ENCODE data around the gene NYAP1. TPM values are rescaled to one million over a fixed set of nuclear protein-coding genes. Genes with fewer than 3 reads are reported as not detected.
"Not testable (repeated sequence)": the region's sequence is repeated elsewhere in the genome, so short reads cannot be mapped to it uniquely, and the experiment has no call there.

NYAP1 gene
- total RNA-seq, 1 experiment from 2014 or later, result 0.02 TPM

DNA sequence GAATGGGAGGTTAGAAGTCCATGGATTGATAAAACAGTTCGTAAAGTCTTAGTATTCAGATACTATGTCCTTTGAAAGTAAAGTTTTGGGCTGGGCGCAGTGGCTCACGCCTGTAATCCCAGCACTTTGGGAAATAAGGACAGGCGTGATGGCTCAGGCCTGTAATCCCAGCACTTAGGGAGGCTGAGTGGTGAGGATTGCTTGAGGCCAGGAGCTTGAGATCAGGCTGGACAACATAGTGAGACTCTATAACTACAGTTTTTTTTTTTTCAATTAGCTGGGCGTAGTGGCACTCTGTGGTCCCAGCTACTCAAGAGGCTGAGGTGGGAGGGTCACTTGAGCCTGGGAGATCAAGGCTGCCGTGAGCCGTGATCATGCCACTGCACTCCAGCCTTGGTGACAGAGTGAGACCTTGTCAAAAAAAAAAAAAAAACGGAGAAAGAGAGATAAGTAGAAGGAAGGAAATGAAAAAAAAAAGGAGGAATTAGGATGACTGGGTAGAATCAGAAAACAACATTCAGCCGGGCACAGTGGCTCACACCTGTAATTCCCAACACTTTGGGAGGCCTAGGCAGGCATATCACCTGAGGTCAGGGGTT, 29.6 kb downstream of the NYAP1 start:
- DNase-seq (ENCODE audit: low read depth), result no peak

DNA sequence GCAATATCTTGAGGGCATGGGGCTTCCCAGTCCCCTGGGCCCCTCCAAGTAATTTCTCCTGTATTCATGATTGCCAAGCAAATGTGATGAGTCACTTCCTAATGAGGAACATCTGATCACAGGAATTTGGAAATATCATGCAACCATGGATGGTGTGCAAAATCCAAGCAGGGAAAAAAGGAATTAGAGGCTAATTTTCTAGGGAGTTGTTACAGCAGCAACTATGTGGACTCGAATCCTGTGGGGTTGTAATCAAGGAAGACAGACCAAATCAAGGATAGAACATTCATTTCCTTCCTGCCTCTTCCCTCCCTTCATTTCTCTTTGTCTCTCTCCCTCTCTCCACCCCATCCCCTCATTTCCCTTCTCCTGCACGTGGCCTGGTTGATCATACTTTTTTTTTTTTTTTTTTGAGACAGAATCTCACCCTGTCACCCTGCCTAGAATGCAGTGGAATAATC, 31.4 kb downstream of the NYAP1 start:
- peak; percentile 59 for DNase-seq (ENCODE audit: low read depth)

DNA sequence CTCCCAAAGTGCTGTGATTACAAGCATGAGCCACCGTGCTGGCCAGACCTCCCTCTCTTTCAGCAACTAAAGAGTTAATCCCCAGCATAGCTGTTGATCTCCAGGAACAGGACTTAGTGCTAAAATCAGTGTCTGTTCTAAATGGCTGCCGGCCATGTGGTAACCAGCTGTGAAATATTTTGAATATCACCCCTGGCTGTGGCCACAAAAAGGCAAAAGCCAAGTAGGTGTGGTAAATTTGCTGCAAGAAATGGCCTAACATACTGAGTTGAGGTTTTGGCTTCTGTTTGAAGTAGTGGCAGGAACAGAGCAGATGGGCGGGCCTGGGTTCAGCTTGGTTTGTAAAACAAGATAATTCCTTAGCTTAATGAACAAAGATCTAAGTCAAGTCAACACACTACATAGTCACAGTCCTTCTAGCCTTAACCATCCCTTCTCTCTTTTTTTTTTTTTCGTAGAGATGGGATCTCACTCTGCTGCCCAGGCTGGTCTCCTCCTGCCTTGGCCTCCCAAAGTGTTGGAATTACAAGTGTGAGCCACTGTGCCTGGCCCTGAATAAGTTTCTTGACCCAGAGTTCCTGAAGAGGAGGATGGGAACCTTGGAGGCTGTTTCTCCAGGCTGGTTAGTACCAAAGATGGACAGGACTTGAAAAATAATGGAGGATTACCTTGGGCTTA, 32.5 kb downstream of the NYAP1 start:
- DNase-seq (ENCODE audit: low read depth), result peak; percentile 94

DNA sequence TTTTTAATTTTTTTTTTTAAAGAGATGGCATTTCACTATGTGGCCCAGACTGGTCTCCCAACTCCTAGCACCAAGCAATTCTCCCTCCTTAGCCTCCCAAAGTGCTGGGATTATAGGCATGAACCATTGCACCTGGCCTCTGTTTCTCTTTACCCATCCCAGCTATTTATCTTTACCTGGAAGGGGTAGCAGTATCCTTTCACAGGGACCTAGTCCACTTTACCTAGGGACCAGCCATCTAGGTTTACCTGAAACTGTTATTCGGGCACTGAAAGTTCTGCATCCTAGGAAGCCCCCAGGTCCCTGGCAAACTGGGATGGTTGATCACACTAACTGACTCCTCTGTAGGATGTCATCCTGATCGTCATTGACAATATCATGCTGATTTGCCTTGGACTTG, 33.6 kb downstream of the NYAP1 start:
- DNase-seq (ENCODE audit: low read depth), result no peak

DNA sequence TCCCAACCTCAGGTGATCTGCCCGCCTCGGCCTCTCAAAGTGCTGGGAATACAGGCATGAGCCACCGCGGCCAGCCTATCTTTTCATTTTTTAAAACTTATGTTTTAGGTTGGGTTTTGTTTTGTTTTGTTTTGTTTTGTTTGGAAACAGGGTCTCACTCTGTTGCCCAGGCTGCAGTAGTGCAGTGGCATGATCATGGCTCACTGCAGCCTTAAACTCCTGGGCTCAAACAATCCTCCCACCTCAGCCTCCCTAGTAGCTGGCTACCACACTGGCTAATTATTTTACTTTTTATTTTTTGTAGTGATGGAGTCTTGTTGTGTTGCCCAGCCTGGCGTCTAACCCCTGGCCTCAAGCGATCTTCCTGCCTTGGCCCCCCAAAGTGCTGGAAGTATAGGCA, 35.9 kb downstream of the NYAP1 start:
- no peak for DNase-seq (ENCODE audit: low read depth)

DNA sequence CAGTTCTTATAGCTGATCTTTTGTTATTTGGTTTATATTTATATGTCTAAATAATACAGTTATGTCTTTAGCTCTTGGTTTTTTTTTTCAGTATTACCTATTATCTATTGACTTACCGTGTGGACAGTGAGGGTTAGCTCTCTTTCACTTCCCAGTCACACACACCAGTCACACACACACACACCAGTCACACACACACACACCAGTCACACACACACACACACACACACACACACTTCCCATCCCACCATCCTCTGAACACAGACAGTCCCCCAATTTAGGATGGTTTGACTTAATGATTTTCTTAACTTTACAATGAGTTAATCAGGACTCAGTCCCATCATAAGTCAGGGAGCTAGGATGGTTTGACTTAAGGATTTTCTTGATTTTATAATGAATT, 36.4 kb downstream of the NYAP1 start:
- DNase-seq (ENCODE audit: low read depth), result no peak

DNA sequence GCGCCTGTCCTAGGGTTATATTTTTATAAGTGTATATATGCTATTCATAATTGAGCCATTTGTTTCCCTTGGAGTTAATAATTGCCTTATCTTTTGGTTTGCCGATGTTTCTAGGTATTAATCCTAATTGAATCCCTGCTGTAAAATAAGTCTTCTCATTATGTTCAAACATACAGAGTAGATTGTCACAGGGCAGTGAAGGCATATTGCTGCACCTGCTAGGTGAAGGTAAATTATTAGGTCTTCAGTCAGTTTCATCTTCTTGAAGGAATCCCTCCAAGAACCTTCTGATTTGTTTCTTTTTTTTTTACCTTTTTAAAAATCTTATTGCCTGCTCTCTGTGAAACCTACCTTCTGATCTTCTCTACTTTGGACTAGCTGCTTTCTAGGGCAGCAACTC, 37.3 kb downstream of the NYAP1 start:
- DNase-seq (ENCODE audit: low read depth), result no peak

DNA sequence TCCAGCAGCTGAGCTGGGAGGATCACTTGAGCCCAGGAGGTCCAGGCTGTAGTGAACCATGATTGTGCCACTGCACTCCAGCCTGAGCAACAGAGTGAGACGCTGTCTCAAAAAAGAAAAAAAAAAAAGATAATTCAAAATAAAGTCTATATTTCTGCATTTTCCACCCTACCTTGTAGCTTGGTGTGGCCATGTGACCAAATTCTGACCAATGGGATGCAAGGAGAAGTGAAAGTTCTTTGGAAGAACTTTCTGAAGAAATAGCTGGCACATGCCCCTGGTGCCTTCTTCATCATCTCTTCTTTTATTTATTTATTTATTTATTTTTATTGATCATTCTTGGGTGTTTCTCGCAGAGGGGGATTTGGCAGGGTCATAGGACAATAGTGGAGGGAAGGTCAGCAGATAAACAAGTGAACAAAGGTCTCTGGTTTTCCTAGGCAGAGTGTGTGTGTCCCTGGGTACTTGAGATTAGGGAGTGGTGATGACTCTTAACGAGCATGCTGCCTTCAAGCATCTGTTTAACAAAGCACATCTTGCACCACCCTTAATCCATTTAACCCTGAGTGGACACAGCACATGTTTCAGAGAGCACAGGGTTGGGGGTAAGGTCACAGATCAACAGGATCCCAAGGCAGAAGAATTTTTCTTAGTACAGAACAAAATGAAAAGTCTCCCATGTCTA, 38.3 kb downstream of the NYAP1 start:
- not testable (repeated sequence) for DNase-seq (ENCODE audit: low read depth)

DNA sequence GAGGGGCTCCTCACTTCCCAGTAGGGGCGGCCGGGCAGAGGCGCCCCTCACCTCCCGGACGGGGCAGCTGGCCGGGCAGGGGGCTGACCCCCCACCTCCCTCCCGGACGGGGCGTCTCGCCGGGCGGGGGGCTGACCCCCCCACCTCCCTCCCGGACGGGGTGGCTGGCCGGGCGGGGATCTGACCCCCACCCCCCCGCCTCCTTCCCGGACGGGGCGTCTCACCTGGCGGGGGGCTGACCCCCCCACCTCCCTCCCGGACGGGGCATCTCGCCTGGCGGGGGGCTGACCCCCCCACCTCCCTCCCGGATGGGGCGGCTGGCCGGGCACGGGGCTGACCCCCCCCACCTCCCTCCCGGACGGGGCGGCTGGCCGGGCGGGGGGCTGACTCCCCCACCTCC, 39.5 kb downstream of the NYAP1 start:
- DNase-seq (ENCODE audit: low read depth), result not testable (repeated sequence)

DNA sequence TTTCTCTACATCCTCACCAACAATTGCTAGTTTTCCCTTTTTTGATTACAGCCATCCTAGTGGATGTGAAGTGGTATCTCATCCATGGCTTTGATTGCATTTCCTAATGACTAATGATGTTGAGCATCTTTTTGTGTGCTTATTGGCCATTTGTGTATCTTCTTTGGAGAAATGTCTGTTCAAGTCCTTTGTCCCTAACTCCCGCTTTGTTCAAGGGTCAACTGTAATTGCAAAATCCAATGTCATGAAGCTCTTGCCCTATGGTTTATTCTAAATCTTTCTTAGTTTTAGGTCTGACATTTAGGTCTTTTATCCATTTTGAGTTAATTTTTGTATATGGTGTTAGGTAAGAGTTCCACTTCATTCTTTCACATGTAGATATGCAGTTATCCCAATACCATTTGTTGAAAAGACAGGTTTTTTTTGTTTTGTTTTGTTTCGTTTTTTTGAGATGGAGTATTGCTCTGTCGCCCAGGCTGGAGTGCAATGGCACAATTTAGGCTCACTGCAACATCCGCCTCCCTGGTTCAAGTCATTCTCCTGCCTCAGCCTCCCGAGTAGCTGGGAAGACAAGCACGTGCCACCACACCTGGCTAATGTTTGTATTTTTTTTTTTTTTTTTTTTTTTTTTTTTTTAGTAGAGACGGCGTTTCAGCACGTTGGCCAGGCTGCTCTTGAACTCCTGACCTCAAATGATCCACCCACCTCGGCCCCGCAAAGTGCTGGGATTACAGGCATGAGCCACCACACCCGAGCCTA, 44.6 kb downstream of the NYAP1 start:
- DNase-seq (ENCODE audit: low read depth), result not testable (repeated sequence)

DNA sequence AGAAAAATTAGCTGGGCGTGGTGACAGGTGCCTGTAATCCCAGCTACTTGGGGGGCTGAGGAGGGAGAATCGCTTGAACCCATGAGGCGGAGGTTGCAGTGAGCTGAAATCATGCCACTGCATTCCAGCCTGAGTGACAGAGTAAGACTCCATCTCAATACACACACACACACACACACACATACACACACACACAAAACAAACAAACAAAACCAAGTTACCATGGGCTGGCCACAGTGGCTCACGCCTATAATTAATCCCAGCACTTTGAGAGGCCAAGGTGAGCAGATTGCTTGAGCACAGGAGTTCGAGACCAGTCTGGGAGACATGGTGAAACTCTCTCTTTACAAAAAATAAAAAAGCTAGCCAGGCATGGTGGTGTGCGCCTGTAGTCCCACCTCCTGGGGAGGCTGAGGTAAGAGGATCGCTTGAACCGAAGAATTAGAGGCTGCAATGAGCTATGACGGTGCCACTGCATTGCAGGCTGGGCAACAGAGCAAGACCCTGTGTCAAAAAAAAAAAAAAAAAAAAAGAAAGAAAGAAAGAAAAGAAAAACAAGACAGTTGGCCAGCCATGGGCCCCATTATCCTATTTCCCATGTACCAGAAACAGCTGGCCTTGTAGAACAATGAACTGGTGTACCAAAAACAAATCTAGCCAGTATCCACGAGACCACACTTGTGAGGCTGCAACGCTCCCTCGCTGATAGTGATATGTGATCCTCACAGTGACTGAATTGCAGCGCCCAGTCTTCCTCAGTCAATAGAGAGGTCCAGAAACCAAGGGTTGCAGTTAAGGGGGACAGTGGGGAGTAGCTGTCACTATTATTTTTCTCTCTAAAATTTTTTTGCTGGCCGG, 48.7 kb downstream of the NYAP1 start:
- no peak for DNase-seq (ENCODE audit: low read depth)

DNA sequence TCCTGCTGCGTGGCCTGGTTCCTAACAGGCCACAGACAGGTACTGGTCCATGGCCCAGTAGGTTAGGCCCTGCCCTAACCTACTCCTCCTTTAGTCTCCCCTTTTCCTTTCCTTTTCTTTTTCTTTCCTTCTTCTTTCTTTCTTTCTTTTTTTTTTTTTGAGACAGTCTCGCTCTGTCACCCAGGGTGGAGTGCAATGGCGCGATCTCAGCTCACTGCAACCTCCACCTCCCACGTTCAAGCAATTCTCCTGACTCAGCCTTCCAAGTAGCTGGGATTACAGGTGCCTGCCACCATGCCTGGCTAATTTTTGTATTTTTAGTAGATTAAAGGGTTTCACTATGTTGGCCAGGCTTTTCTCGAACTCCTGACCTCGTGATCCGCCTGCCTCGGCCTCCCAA, 52.3 kb downstream of the NYAP1 start:
- not testable (repeated sequence) for DNase-seq (ENCODE audit: low read depth)

DNA sequence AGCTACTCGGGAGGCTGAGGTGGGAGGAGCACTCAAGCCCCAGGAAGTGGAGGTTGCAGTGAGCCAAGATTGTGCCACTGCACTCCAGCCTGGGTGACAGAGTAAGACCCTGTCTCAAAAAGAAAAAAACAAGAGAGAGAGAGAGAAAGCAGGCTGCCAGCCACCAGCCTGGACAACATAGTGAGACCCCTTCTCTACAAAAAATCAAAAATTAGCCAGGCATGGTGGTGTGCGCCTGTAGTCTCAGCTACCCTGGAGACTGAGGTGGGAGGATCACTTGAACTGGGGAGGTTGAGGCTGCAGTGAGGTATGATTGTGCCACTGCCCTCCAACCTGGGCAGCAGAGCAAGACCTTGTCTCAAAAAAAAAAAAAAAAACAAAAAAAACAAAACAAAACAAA, 53.0 kb downstream of the NYAP1 start:
- DNase-seq (ENCODE audit: low read depth), result not testable (repeated sequence)

DNA sequence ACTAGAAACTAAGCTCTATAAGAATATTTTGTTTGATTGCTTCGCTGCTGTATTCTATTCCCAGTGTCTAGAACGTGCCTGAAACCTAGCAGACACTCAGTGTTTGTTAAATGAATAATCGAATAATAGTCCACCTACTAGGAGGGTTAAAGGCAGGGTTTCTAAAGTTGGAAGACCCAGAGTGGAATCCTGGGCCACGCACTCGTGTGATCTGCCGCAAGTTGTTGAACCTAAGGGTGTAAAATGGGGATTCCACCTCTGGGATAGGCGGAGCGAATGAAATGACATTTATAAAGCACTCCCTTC, 54.6 kb downstream of the NYAP1 start:
- DNase-seq (ENCODE audit: low read depth), result no peak

DNA sequence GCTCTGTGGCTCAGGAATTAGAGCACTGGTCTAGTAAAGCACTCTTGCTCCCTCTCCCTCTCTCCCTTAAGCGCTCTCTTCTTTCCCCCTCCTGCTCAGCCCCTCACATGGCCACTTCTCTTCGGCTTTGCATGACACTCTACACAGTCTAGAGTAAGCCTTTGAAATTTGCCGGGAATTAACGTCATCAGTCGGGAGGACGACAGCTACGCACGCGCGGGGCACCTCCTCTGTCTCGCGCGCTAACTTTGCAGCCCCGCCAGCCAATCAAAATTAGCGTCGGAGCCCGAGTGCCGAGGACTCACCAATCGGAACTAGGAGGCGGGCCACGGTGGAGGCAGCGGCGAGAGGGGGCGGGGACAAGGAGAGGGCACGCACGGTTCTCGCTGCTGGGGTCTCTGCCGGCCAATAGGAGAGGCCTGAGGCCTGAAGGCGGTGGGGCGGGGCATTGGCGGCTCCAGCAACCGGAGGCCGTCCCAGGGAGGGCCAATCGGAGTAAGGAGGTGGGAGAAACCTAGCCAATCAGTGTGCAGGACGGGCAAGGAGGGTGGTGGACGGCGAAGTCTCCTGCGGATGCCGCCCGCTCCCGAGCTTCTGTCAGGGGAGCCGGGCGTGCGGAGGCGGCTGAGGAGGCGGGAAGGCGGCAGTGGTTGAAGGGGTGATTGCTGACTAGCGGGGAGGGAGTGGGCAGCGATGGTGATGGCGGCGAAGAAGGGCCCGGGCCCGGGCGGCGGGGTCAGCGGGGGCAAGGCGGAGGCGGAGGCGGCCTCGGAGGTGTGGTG, 55.1 kb downstream of the NYAP1 start, which contains the start of gene AGFG2:
Gene AGFG2, plus strand, starts transcription at position 550 of the 782 bp plus-strand sequence. Its CDS starts 144 bp downstream, at position 694.
- peak; percentile 100 for DNase-seq (ENCODE audit: low read depth)

DNA sequence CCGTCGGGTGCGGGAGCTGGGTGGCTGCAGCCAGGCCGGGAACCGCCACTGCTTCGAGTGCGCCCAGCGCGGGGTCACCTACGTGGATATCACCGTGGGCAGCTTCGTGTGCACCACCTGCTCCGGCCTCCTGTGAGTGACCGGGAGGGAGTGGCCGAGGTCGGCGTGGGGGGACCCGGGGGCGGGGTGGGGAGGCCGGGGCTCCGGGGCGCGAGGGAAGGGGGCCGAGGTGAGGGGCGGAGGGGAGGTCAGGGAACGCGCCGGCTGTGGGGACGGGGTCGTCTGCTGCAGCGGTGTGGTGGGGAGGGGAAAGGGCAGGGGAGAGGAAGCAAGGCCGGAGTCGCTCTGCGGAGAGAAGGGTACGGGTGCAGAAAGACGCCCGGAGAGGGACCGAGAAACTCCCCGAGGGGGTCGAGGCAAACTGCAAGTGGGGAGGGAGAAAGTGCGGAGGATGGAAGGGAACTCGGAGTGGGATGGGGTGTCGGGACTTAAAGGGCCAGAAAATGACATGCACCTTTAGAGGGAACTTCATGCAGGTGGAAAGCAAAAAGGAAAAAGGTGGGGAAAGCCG, 55.8 kb downstream of the NYAP1 start:
- DNase-seq (ENCODE audit: low read depth), result no peak

DNA sequence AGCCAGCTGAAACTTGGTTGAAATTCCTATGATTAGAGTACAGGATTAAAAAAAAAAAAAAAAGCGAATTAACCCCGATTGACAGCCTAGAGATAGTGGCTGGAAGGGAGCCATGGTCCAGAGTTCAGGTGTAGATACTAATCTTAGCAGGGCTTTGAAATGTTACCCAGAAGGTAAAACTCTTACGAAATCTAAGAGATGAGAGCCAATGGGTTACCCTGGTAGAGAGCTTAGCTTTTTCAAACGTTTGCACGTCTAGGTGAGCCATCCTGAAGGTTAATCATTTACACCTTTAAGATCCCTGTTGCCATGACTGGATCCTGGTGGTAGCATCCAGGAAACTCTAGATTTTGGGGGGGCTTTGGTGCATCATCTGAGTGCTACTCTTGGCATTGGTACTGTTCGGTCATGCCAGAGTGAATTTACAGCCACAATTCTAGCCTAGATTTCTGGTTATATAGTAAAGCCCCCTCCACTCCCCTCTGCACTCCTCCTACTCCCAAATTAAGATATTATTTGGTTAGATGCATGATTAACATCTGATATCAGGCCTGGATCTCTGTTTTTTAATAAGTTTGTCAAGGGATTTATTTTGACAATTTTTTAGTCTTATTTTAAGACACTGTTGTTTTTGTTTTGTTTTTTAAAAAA, 56.5 kb downstream of the NYAP1 start:
- no peak for DNase-seq (ENCODE audit: low read depth)

DNA sequence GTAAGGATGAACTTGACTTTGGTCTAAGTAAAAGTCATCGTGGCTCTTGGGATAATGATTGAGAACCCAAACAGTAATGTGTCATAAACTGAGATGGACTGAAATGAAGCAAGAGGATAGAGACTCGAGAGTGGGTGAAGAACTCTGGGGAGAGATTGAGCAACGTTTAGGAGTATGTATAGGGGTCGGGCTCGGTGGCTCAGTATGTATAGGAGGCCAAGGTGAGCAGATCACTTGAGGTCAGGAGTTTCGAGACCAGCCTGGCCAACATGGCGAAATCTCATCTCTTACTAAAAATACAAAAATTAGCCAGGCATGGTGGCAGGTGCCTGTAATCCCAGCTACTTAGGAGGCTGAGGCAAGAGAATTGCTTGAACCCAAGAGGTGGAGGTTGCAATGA, 57.6 kb downstream of the NYAP1 start:
- not testable (repeated sequence) for DNase-seq (ENCODE audit: low read depth)

DNA sequence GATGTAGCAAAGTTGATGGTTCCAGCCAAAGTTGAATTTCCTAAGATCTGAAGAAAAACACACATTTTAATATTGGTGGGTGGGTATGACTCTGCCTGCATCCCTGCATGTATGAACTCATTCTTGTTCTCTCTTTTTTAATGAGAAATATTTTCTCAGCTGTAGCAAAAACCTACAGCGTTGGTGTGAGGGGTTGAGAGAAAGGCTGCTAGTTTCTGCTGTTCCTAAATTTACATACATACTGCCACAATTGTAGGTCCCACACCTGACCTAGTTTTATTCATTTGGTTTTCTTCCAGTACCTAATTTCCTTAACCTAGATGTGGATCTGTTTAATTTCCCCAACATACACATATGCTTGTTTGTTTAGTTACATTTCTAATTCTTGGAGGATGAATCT, 59.9 kb downstream of the NYAP1 start:
- no peak for DNase-seq (ENCODE audit: low read depth)

DNA sequence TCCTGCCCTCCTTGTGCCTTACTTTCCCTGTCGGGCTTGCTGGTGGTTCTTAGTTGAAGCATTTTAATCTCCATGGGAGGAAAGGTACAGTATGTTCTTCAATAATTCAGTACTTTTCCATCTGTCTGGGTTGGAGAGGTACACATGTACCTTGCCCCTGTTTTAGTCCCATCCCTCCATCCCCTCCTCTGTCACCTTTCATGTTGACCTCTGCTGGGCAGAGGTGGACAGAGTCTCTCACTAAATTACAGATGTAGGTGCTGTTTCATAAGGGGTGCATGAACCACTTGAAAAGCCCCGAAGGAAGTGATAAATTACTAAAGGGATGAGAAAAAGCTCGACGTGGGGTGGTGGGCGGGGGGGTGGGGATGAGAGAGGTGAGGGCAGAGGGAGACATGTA, 60.7 kb downstream of the NYAP1 start:
- DNase-seq (ENCODE audit: low read depth), result no peak

All from M059J (cell line).